ENCODE data around the gene FZD2.

- TF ChIP-seq MAZ (IDR thresholded peaks at IDR 0.05; ENCODE audit: borderline replicate concordance, low read depth, low read length) = no peak
- TF ChIP-seq POLR2A (IDR thresholded peaks at IDR 0.05; ENCODE audit: low read depth, low read length) = peak; percentile 5; the same call in 1 of the 2 replicates
- no peak for TF ChIP-seq CTCF (conservative IDR thresholded peaks at IDR 0.05; ENCODE audit: low read depth, low read length)
- TF ChIP-seq RCOR1 (IDR thresholded peaks at IDR 0.05; ENCODE audit: insufficient replicate concordance, low read length) = no peak
- no peak for TF ChIP-seq RAD21 (IDR thresholded peaks at IDR 0.05; ENCODE audit: low read length)
- TF ChIP-seq FOS (IDR thresholded peaks at IDR 0.05; ENCODE audit: low read depth, low read length) = no peak
- no peak for TF ChIP-seq USF2 (IDR thresholded peaks at IDR 0.05; ENCODE audit: low read depth, low read length)
- TF ChIP-seq SMC3 (IDR thresholded peaks at IDR 0.05; ENCODE audit: low read depth, low read length) = no peak
These were observed 985 bp upstream of the FZD2 start for GRCh38 chr17:44556166-44556831.
